Measurements from ENCODE around the gene PIGB. TPM values are rescaled to one million over a fixed set of nuclear protein-coding genes. Genes with fewer than 3 reads are reported as not detected.

PIGB gene
- total and polyA plus RNA-seq, 2 of the 13 experiments (the other 11 are each of a cell fraction or from before 2014, with no cell fraction given): 14.5 to 19.1 TPM

- TF ChIP-seq ZNF331 (CRISPR knock-in tag; IDR thresholded peaks at IDR 0.05) (peak; percentile 78), ZSCAN31 (CRISPR knock-in tag; IDR thresholded peaks at IDR 0.05; ENCODE audit: low read depth) (peak; percentile 79; the same call in 1 of the 2 replicates), ZNF230 (CRISPR knock-in tag; IDR thresholded peaks at IDR 0.05) (peak; percentile 84; the same call in 1 of the 2 replicates), ZBTB21 (CRISPR knock-in tag; IDR thresholded peaks at IDR 0.05) (peak; percentile 57), MAFG (CRISPR knock-in tag; IDR thresholded peaks at IDR 0.05) (no peak), ZNF33A (CRISPR knock-in tag; IDR thresholded peaks at IDR 0.05; ENCODE audit: borderline replicate concordance) (no peak), TP53 (CRISPR knock-in tag; conservative IDR thresholded peaks at IDR 0.05) (no peak), ZSCAN20 (CRISPR knock-in tag; IDR thresholded peaks at IDR 0.05; ENCODE audit: borderline replicate concordance) (no peak), TBL1XR1 (IDR thresholded peaks at IDR 0.05; ENCODE audit: borderline replicate concordance, low read length, partially characterized antibody) (no peak), KDM5B (CRISPR knock-in tag; IDR thresholded peaks at IDR 0.05; ENCODE audit: borderline replicate concordance) (peak; percentile 91), THRA (CRISPR knock-in tag; IDR thresholded peaks at IDR 0.05; ENCODE audit: borderline replicate concordance) (peak; percentile 49), SATB2 (CRISPR knock-in tag; IDR thresholded peaks at IDR 0.05) (no peak), HOXA5 (CRISPR knock-in tag; IDR thresholded peaks at IDR 0.05) (0 out of 2 replicates have a peak, but pooled peaks have one; percentile 26)
- TF ChIP-seq, protein P1, sequence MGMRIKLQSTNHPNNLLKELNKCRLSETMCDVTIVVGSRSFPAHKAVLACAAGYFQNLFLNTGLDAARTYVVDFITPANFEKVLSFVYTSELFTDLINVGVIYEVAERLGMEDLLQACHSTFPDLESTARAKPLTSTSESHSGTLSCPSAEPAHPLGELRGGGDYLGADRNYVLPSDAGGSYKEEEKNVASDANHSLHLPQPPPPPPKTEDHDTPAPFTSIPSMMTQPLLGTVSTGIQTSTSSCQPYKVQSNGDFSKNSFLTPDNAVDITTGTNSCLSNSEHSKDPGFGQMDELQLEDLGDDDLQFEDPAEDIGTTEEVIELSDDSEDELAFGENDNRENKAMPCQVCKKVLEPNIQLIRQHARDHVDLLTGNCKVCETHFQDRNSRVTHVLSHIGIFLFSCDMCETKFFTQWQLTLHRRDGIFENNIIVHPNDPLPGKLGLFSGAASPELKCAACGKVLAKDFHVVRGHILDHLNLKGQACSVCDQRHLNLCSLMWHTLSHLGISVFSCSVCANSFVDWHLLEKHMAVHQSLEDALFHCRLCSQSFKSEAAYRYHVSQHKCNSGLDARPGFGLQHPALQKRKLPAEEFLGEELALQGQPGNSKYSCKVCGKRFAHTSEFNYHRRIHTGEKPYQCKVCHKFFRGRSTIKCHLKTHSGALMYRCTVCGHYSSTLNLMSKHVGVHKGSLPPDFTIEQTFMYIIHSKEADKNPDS (CRISPR knock-in tag; IDR thresholded peaks at IDR 0.05): no peak
- TF ChIP-seq, protein P2, sequence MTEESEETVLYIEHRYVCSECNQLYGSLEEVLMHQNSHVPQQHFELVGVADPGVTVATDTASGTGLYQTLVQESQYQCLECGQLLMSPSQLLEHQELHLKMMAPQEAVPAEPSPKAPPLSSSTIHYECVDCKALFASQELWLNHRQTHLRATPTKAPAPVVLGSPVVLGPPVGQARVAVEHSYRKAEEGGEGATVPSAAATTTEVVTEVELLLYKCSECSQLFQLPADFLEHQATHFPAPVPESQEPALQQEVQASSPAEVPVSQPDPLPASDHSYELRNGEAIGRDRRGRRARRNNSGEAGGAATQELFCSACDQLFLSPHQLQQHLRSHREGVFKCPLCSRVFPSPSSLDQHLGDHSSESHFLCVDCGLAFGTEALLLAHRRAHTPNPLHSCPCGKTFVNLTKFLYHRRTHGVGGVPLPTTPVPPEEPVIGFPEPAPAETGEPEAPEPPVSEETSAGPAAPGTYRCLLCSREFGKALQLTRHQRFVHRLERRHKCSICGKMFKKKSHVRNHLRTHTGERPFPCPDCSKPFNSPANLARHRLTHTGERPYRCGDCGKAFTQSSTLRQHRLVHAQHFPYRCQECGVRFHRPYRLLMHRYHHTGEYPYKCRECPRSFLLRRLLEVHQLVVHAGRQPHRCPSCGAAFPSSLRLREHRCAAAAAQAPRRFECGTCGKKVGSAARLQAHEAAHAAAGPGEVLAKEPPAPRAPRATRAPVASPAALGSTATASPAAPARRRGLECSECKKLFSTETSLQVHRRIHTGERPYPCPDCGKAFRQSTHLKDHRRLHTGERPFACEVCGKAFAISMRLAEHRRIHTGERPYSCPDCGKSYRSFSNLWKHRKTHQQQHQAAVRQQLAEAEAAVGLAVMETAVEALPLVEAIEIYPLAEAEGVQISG (CRISPR knock-in tag; IDR thresholded peaks at IDR 0.05): peak; percentile 91
- TF ChIP-seq, protein P3, sequence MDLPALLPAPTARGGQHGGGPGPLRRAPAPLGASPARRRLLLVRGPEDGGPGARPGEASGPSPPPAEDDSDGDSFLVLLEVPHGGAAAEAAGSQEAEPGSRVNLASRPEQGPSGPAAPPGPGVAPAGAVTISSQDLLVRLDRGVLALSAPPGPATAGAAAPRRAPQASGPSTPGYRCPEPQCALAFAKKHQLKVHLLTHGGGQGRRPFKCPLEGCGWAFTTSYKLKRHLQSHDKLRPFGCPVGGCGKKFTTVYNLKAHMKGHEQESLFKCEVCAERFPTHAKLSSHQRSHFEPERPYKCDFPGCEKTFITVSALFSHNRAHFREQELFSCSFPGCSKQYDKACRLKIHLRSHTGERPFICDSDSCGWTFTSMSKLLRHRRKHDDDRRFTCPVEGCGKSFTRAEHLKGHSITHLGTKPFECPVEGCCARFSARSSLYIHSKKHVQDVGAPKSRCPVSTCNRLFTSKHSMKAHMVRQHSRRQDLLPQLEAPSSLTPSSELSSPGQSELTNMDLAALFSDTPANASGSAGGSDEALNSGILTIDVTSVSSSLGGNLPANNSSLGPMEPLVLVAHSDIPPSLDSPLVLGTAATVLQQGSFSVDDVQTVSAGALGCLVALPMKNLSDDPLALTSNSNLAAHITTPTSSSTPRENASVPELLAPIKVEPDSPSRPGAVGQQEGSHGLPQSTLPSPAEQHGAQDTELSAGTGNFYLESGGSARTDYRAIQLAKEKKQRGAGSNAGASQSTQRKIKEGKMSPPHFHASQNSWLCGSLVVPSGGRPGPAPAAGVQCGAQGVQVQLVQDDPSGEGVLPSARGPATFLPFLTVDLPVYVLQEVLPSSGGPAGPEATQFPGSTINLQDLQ (CRISPR knock-in tag; IDR thresholded peaks at IDR 0.05): no peak
- TF ChIP-seq, protein P4, sequence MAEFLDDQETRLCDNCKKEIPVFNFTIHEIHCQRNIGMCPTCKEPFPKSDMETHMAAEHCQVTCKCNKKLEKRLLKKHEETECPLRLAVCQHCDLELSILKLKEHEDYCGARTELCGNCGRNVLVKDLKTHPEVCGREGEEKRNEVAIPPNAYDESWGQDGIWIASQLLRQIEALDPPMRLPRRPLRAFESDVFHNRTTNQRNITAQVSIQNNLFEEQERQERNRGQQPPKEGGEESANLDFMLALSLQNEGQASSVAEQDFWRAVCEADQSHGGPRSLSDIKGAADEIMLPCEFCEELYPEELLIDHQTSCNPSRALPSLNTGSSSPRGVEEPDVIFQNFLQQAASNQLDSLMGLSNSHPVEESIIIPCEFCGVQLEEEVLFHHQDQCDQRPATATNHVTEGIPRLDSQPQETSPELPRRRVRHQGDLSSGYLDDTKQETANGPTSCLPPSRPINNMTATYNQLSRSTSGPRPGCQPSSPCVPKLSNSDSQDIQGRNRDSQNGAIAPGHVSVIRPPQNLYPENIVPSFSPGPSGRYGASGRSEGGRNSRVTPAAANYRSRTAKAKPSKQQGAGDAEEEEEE (CRISPR knock-in tag; IDR thresholded peaks at IDR 0.05; ENCODE audit: borderline replicate concordance): no peak
These were observed at the start of gene PIGB, which contains the start of gene PIGBOS1 (continued) for GRCh38 chr15:55318588-55319494.

Measured in HepG2 (cell line).